Progenitor cell of endocrine pancreas (in vitro differentiated cells): ENCODE results near the gene ARMC2. TPM values are rescaled to one million over a fixed set of nuclear protein-coding genes. Genes with fewer than 3 reads are reported as not detected.
A peak's percentile ranks its signal among the peaks of the same experiment; 100 is the strongest.

ENCODE experiments used
- DNase-seq: peaks from one replicate; pipeline ENCODE4 v3.0.0; 2021; ENCODE audit warnings: low spot score; ENCODE audit not compliant: unreplicated experiment
- H3K27ac Mint-ChIP-seq: 2 replicates; pipeline ENCODE4 v1.8.0; 2021; ENCODE audit warnings: mild to moderate bottlenecking, moderate library complexity, mixed read lengths
- H3K27me3 Mint-ChIP-seq: 2 replicates; pipeline ENCODE4 v1.8.0; 2021; ENCODE audit warnings: mixed read lengths
- H3K36me3 Mint-ChIP-seq: 2 replicates; pipeline ENCODE4 v1.8.0; 2022; ENCODE audit warnings: mixed read lengths; ENCODE audit not compliant: insufficient read depth
- H3K4me1 Mint-ChIP-seq: 2 replicates; pipeline ENCODE4 v1.8.0; 2021; ENCODE audit warnings: low read depth, mixed read lengths
- H3K4me3 Mint-ChIP-seq: 2 replicates; pipeline ENCODE4 v1.8.0; 2021; ENCODE audit warnings: low read depth, mild to moderate bottlenecking, moderate library complexity, mixed read lengths
- H3K9me3 Mint-ChIP-seq: 2 replicates; pipeline ENCODE4 v1.8.0; 2021; ENCODE audit warnings: low read depth, mixed read lengths
- CTCF ChIP-seq: fragments of 200-600 bp; sonication (generic); IDR thresholded peaks from one replicate; pipeline ENCODE4 v1.5.0; 2021; ENCODE audit warnings: antibody characterized with exemption, mild to moderate bottlenecking; ENCODE audit not compliant: unreplicated experiment
- total RNA-seq: library from RNA; stranded (reverse); gene quantifications from 2 replicates; pipeline ENCODE4 v1.2.1, GENCODE V29; 2021

The ARMC2 gene
- total RNA-seq, 1 donor from 2014 or later = 16.5 TPM

GRCh38 chr6:108988296-108988695 lies 140.1 kb downstream of the ARMC2 start:
- DNase-seq = no peak
- H3K9me3 Mint-ChIP-seq = no peaks in the 10 kb centered on the region
- H3K4me1 Mint-ChIP-seq = peaks cover 45% of the 10 kb centered on the region
- H3K27ac Mint-ChIP-seq = peak overlapping the region; percentile 93
- peak overlapping the region; percentile 31 for H3K4me3 Mint-ChIP-seq
- no peak for TF ChIP-seq CTCF
- peaks cover 19% of the 10 kb centered on the region for H3K36me3 Mint-ChIP-seq
- H3K27me3 Mint-ChIP-seq = no peaks in the 10 kb centered on the region

GRCh38 chr6:108988765-108989164 lies 140.5 kb downstream of the ARMC2 start:
- no peaks in the 10 kb centered on the region for H3K27me3 Mint-ChIP-seq
- DNase-seq = no peak
- no peak for TF ChIP-seq CTCF
- peaks cover 22% of the 10 kb centered on the region for H3K36me3 Mint-ChIP-seq
- peak overlapping the region; percentile 93 for H3K27ac Mint-ChIP-seq
- H3K9me3 Mint-ChIP-seq = no peaks in the 10 kb centered on the region
- peaks cover 45% of the 10 kb centered on the region for H3K4me1 Mint-ChIP-seq
- no peak overlapping the region for H3K4me3 Mint-ChIP-seq

GRCh38 chr6:108989700-108990099 lies 141.5 kb downstream of the ARMC2 start:
- DNase-seq = no peak
- no peak for TF ChIP-seq CTCF
- Mint-ChIP-seq H3K27ac (peak overlapping the region; percentile 96), H3K27me3 (no peaks in the 10 kb centered on the region), H3K9me3 (no peaks in the 10 kb centered on the region), H3K4me3 (peak overlapping the region; percentile 63), H3K36me3 (peaks cover 19% of the 10 kb centered on the region), H3K4me1 (peaks cover 45% of the 10 kb centered on the region)

- Mint-ChIP-seq H3K4me1 (peaks cover 30% of the 10 kb centered on the region), H3K27me3 (no peaks in the 10 kb centered on the region), H3K27ac (no peak overlapping the region), H3K4me3 (no peak overlapping the region), H3K36me3 (peaks cover 19% of the 10 kb centered on the region), H3K9me3 (no peaks in the 10 kb centered on the region)
- no peak for TF ChIP-seq CTCF
- DNase-seq = no peak
Observed at GRCh38 chr6:108993876-108994275, 145.7 kb downstream of the ARMC2 start.

- TF ChIP-seq CTCF = no peak
- peaks cover 23% of the 10 kb centered on the region for H3K36me3 Mint-ChIP-seq
- H3K27me3 Mint-ChIP-seq = no peaks in the 10 kb centered on the region
- H3K27ac Mint-ChIP-seq = no peak overlapping the region
- no peak for DNase-seq
- no peak overlapping the region for H3K4me3 Mint-ChIP-seq
- H3K9me3 Mint-ChIP-seq = no peaks in the 10 kb centered on the region
- peaks cover 21% of the 10 kb centered on the region for H3K4me1 Mint-ChIP-seq
Observed at GRCh38 chr6:108995296-108995695, 147.1 kb downstream of the ARMC2 start.
